HCT116 (cell line): ENCODE data around the gene MAGIX.

Source experiments
- ATF3 ChIP-seq: IDR thresholded peaks from 2 replicates; pipeline ENCODE4 v1.6.1; 2012
- CEBPB ChIP-seq: IDR thresholded peaks from 2 replicates; pipeline ENCODE4 v1.6.1; 2012; ENCODE audit warnings: low read depth
- EGR1 ChIP-seq: IDR thresholded peaks from 2 replicates; pipeline ENCODE4 v1.6.1; 2012; ENCODE audit warnings: low read depth
- EZH2 ChIP-seq: fragments of 200-600 bp; sonication (generic); IDR thresholded peaks from 2 replicates; pipeline ENCODE4 v1.6.1; 2017; ENCODE audit warnings: antibody characterized with exemption, mixed run types
- FOSL1 ChIP-seq: IDR thresholded peaks from 2 replicates; pipeline ENCODE4 v1.6.1; 2012; ENCODE audit warnings: low read depth
- MAX ChIP-seq: IDR thresholded peaks from 2 replicates; pipeline ENCODE4 v1.6.1; 2012
- POLR2A ChIP-seq: IDR thresholded peaks from 2 replicates; pipeline ENCODE4 v1.7.0; 2011; ENCODE audit warnings: borderline replicate concordance; ENCODE audit not compliant: insufficient read depth, insufficient read length; ENCODE audit errors: extremely low read depth
- POLR2AphosphoS5 ChIP-seq: IDR thresholded peaks from 2 replicates; pipeline ENCODE4 v1.6.1; 2011; ENCODE audit warnings: mild to moderate bottlenecking, low read depth, low read length, moderate library complexity
- RAD21 ChIP-seq: IDR thresholded peaks from 2 replicates; pipeline ENCODE4 v1.6.1; 2012; ENCODE audit warnings: low read depth, mild to moderate bottlenecking
- SP1 ChIP-seq: IDR thresholded peaks from 2 replicates; pipeline ENCODE4 v1.6.1; 2012; ENCODE audit warnings: low read depth
- YY1 ChIP-seq: IDR thresholded peaks from 2 replicates; pipeline ENCODE4 v1.6.1; 2011; ENCODE audit warnings: low read length, low read depth, moderate library complexity, mild to moderate bottlenecking; ENCODE audit not compliant: insufficient replicate concordance; ENCODE audit errors: extremely low read depth
- ZBTB33 ChIP-seq: IDR thresholded peaks from 2 replicates; pipeline ENCODE4 v1.6.1; 2011; ENCODE audit warnings: mild to moderate bottlenecking, low read length, moderate library complexity; ENCODE audit not compliant: insufficient replicate concordance; ENCODE audit errors: extremely low read depth
- TF ChIP-seq, protein P1 (sequence below): IDR thresholded peaks from 2 replicates; pipeline ENCODE4 v1.6.1; 2012; ENCODE audit warnings: low read depth
- TF ChIP-seq, protein P2 (sequence below), 3 experiments: fragments of 200-600 bp in 1 of 3; sonication (generic) in 1 of 3; IDR thresholded peaks in 2 of 3; conservative IDR thresholded peaks in 1 of 3; 2 replicates each; pipeline ENCODE4 v1.5.1; 2012 to 2017; ENCODE audit warnings: low read depth in 2 of 3, low read length in 2 of 3, antibody characterized with exemption in 1 of 3, borderline replicate concordance in 1 of 3, control low read depth in 1 of 3, mild to moderate bottlenecking in 1 of 3, mixed read lengths in 1 of 3, mixed run types in 1 of 3, moderate library complexity in 1 of 3; ENCODE audit not compliant: insufficient read depth in 1 of 3

DNA sequence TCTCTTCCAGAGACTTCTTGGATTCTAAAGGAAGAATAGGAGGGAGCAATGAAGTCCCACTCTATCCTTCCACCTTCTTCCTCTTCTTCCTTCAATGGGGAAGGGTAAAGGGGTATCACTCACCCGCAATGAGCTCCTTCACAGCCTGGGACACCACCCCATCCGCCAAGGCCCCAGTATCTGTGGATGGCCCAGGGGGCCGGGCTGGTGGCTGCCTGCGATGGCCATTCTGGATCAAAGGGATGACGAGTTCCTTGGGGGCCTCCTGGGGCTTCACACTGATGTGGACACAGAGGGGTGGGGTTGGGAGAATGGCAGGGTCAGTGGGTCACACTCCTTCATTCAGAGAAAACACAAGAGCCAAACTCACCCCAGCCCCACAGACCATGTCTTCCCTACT lies 40.1 kb upstream of the MAGIX start:
- TF ChIP-seq, protein P1, sequence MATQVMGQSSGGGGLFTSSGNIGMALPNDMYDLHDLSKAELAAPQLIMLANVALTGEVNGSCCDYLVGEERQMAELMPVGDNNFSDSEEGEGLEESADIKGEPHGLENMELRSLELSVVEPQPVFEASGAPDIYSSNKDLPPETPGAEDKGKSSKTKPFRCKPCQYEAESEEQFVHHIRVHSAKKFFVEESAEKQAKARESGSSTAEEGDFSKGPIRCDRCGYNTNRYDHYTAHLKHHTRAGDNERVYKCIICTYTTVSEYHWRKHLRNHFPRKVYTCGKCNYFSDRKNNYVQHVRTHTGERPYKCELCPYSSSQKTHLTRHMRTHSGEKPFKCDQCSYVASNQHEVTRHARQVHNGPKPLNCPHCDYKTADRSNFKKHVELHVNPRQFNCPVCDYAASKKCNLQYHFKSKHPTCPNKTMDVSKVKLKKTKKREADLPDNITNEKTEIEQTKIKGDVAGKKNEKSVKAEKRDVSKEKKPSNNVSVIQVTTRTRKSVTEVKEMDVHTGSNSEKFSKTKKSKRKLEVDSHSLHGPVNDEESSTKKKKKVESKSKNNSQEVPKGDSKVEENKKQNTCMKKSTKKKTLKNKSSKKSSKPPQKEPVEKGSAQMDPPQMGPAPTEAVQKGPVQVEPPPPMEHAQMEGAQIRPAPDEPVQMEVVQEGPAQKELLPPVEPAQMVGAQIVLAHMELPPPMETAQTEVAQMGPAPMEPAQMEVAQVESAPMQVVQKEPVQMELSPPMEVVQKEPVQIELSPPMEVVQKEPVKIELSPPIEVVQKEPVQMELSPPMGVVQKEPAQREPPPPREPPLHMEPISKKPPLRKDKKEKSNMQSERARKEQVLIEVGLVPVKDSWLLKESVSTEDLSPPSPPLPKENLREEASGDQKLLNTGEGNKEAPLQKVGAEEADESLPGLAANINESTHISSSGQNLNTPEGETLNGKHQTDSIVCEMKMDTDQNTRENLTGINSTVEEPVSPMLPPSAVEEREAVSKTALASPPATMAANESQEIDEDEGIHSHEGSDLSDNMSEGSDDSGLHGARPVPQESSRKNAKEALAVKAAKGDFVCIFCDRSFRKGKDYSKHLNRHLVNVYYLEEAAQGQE: no peak
- TF ChIP-seq POLR2AphosphoS5: no peak
- TF ChIP-seq, protein P2, sequence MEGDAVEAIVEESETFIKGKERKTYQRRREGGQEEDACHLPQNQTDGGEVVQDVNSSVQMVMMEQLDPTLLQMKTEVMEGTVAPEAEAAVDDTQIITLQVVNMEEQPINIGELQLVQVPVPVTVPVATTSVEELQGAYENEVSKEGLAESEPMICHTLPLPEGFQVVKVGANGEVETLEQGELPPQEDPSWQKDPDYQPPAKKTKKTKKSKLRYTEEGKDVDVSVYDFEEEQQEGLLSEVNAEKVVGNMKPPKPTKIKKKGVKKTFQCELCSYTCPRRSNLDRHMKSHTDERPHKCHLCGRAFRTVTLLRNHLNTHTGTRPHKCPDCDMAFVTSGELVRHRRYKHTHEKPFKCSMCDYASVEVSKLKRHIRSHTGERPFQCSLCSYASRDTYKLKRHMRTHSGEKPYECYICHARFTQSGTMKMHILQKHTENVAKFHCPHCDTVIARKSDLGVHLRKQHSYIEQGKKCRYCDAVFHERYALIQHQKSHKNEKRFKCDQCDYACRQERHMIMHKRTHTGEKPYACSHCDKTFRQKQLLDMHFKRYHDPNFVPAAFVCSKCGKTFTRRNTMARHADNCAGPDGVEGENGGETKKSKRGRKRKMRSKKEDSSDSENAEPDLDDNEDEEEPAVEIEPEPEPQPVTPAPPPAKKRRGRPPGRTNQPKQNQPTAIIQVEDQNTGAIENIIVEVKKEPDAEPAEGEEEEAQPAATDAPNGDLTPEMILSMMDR (IDR thresholded peaks at IDR 0.05 in 2 of 3, conservative IDR thresholded peaks at IDR 0.05 in 1 of 3; ENCODE audit: borderline replicate concordance in 1 of 3, insufficient read depth in 1 of 3, low read depth in 2 of 3, low read length in 2 of 3): no peak
- no peak for TF ChIP-seq EGR1
- no peak for TF ChIP-seq ZBTB33
- no peak for TF ChIP-seq SP1
- no peak for TF ChIP-seq POLR2A
- TF ChIP-seq ATF3: no peak
- no peak for TF ChIP-seq YY1
- no peak for TF ChIP-seq MAX
- TF ChIP-seq RAD21: no peak
- TF ChIP-seq FOSL1: no peak
- no peak for TF ChIP-seq EZH2
- TF ChIP-seq CEBPB: no peak
